SK-N-SH treated with all-trans-retinoic acid at 6 μM for 48 hours (cell line): ENCODE results near the gene ALX1.

Experiments used
- ATAC-seq: fragments of 200-7000 bp; cut with Tn5 transposase; 3 replicates; pipeline ENCODE4 v1.9.1; 2020; ENCODE audit warnings: mild to moderate bottlenecking, moderate library complexity
- ARNTL ChIP-seq: fragments of 450-650 bp; formaldehyde crosslinking; IDR thresholded peaks from 2 replicates; pipeline ENCODE4 v1.5.0; 2020; ENCODE audit warnings: low read depth, mild to moderate bottlenecking, moderate library complexity, borderline replicate concordance
- BACH2 ChIP-seq: fragments of 250-450 bp; sonication (Bioruptor Pico); IDR thresholded peaks from 2 replicates; pipeline ENCODE4 v1.9.0; 2021; ENCODE audit warnings: mild to moderate bottlenecking, borderline replicate concordance
- ESRRG ChIP-seq: fragments of 250-450 bp; sonication (Bioruptor Pico); IDR thresholded peaks from 2 replicates; pipeline ENCODE4 v1.6.1; 2021; ENCODE audit warnings: mild to moderate bottlenecking
- ISL1 ChIP-seq: fragments of 250-450 bp; sonication (Bioruptor Pico); IDR thresholded peaks from 2 replicates; pipeline ENCODE4 v2.1.2; 2022; ENCODE audit warnings: mild to moderate bottlenecking, moderate library complexity
- OSR1 ChIP-seq: fragments of 250-450 bp; sonication (Bioruptor Pico); IDR thresholded peaks from 2 replicates; pipeline ENCODE4 v1.8.0; 2022; ENCODE audit warnings: moderate library complexity, mild to moderate bottlenecking, inconsistent platforms
- RARB ChIP-seq: fragments of 250-450 bp; sonication (Bioruptor Pico); IDR thresholded peaks from 2 replicates; pipeline ENCODE4 v1.8.0; 2021; ENCODE audit warnings: mild to moderate bottlenecking, moderate library complexity
- SNAI2 ChIP-seq: fragments of 250-450 bp; sonication (Bioruptor Pico); IDR thresholded peaks from 2 replicates; pipeline ENCODE4 v1.5.0; 2020; ENCODE audit warnings: mild to moderate bottlenecking, moderate library complexity
- TCF4 ChIP-seq: fragments of 250-450 bp; sonication (Bioruptor Pico); IDR thresholded peaks from 2 replicates; pipeline ENCODE4 v1.8.0; 2021; ENCODE audit warnings: mild to moderate bottlenecking, moderate library complexity, borderline replicate concordance
- TOX ChIP-seq: fragments of 250-450 bp; sonication (Bioruptor Pico); IDR thresholded peaks from 2 replicates; pipeline ENCODE4 v1.8.0; 2021; ENCODE audit warnings: mild to moderate bottlenecking, moderate library complexity, borderline replicate concordance
- ZC3H10 ChIP-seq: fragments of 250-450 bp; sonication (Bioruptor Pico); IDR thresholded peaks from 2 replicates; pipeline ENCODE4 v1.5.1; 2021; ENCODE audit warnings: mild to moderate bottlenecking, moderate library complexity
- ZFP3 ChIP-seq: fragments of 250-450 bp; sonication (Bioruptor Pico); IDR thresholded peaks from 2 replicates; pipeline ENCODE4 v1.5.0; 2020; ENCODE audit warnings: mild to moderate bottlenecking, moderate library complexity
- ZFP30 ChIP-seq: fragments of 450-650 bp; formaldehyde crosslinking; IDR thresholded peaks from 2 replicates; pipeline ENCODE4 v1.5.0; 2022; ENCODE audit warnings: mild to moderate bottlenecking, moderate library complexity
- ZNF565 ChIP-seq: fragments of 450-650 bp; formaldehyde crosslinking; conservative IDR thresholded peaks from 2 replicates; pipeline ENCODE4 v1.5.0; 2020; ENCODE audit warnings: low read depth, mild to moderate bottlenecking, moderate library complexity
- ZNF70 ChIP-seq: fragments of 450-650 bp; formaldehyde crosslinking; IDR thresholded peaks from 2 replicates; pipeline ENCODE4 v1.5.0; 2020; ENCODE audit warnings: mild to moderate bottlenecking, moderate library complexity
- ZNF8 ChIP-seq: fragments of 450-650 bp; formaldehyde crosslinking; IDR thresholded peaks from 2 replicates; pipeline ENCODE4 v1.5.0; 2020; ENCODE audit warnings: mild to moderate bottlenecking, moderate library complexity
- TF ChIP-seq, protein P1 (sequence below): fragments of 250-450 bp; sonication (Bioruptor Pico); IDR thresholded peaks from 2 replicates; pipeline ENCODE4 v1.8.0; 2021; ENCODE audit warnings: low read depth, mild to moderate bottlenecking, moderate library complexity, borderline replicate concordance
- TF ChIP-seq, protein P2 (sequence below): fragments of 250-450 bp; sonication (Bioruptor Pico); IDR thresholded peaks from 2 replicates; pipeline ENCODE4 v1.5.0; 2020; ENCODE audit warnings: mild to moderate bottlenecking, moderate library complexity
- TF ChIP-seq, protein P3 (sequence below): fragments of 250-450 bp; sonication (Bioruptor Pico); IDR thresholded peaks from 2 replicates; pipeline ENCODE4 v1.8.0; 2020; ENCODE audit warnings: mild to moderate bottlenecking, moderate library complexity, borderline replicate concordance
- TF ChIP-seq, protein P4 (sequence below): fragments of 250-450 bp; sonication (Bioruptor Pico); IDR thresholded peaks from 2 replicates; pipeline ENCODE4 v1.5.1; 2020; ENCODE audit warnings: low read depth, mild to moderate bottlenecking, moderate library complexity
- TF ChIP-seq, protein P5 (sequence below): fragments of 250-450 bp; sonication (Bioruptor Pico); IDR thresholded peaks from 2 replicates; pipeline ENCODE4 v1.5.1; 2021; ENCODE audit warnings: mild to moderate bottlenecking, moderate library complexity

Gene ALX1

DNA sequence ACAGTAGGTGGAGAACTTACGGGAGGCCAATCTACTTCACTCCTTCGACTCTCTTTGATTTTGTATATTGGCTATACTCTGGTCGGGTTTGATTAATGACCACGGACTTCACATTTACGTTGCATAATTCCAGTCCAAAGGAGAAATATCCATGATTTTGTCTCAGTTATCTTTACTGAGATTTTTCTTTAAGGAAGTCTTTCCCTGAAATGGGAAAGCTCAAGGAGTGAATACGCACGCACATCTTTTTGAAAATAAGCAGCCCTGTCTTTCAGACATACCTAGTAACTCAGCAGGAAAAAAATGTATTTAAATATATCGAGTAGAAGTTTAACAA is 5.7 kb upstream of the ALX1 start:
- ATAC-seq, result no peak
- TF ChIP-seq ZNF70 (CRISPR knock-in tag), result no peak
- TF ChIP-seq, protein P1, sequence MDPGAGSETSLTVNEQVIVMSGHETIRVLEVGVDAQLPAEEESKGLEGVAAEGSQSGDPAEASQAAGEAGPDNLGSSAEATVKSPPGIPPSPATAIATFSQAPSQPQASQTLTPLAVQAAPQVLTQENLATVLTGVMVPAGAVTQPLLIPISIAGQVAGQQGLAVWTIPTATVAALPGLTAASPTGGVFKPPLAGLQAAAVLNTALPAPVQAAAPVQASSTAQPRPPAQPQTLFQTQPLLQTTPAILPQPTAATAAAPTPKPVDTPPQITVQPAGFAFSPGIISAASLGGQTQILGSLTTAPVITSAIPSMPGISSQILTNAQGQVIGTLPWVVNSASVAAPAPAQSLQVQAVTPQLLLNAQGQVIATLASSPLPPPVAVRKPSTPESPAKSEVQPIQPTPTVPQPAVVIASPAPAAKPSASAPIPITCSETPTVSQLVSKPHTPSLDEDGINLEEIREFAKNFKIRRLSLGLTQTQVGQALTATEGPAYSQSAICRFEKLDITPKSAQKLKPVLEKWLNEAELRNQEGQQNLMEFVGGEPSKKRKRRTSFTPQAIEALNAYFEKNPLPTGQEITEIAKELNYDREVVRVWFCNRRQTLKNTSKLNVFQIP, result no peak
- TF ChIP-seq, protein P2, sequence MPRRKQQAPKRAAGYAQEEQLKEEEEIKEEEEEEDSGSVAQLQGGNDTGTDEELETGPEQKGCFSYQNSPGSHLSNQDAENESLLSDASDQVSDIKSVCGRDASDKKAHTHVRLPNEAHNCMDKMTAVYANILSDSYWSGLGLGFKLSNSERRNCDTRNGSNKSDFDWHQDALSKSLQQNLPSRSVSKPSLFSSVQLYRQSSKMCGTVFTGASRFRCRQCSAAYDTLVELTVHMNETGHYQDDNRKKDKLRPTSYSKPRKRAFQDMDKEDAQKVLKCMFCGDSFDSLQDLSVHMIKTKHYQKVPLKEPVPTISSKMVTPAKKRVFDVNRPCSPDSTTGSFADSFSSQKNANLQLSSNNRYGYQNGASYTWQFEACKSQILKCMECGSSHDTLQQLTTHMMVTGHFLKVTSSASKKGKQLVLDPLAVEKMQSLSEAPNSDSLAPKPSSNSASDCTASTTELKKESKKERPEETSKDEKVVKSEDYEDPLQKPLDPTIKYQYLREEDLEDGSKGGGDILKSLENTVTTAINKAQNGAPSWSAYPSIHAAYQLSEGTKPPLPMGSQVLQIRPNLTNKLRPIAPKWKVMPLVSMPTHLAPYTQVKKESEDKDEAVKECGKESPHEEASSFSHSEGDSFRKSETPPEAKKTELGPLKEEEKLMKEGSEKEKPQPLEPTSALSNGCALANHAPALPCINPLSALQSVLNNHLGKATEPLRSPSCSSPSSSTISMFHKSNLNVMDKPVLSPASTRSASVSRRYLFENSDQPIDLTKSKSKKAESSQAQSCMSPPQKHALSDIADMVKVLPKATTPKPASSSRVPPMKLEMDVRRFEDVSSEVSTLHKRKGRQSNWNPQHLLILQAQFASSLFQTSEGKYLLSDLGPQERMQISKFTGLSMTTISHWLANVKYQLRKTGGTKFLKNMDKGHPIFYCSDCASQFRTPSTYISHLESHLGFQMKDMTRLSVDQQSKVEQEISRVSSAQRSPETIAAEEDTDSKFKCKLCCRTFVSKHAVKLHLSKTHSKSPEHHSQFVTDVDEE (CRISPR knock-in tag), result no peak
- no peak for TF ChIP-seq ZC3H10
- TF ChIP-seq ESRRG, result no peak
- no peak for TF ChIP-seq ZNF8
- TF ChIP-seq ZFP3 (CRISPR knock-in tag), result no peak
- TF ChIP-seq, protein P3, sequence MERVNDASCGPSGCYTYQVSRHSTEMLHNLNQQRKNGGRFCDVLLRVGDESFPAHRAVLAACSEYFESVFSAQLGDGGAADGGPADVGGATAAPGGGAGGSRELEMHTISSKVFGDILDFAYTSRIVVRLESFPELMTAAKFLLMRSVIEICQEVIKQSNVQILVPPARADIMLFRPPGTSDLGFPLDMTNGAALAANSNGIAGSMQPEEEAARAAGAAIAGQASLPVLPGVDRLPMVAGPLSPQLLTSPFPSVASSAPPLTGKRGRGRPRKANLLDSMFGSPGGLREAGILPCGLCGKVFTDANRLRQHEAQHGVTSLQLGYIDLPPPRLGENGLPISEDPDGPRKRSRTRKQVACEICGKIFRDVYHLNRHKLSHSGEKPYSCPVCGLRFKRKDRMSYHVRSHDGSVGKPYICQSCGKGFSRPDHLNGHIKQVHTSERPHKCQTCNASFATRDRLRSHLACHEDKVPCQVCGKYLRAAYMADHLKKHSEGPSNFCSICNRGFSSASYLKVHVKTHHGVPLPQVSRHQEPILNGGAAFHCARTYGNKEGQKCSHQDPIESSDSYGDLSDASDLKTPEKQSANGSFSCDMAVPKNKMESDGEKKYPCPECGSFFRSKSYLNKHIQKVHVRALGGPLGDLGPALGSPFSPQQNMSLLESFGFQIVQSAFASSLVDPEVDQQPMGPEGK (CRISPR knock-in tag), result no peak
- TF ChIP-seq RARB, result no peak
- TF ChIP-seq SNAI2, result no peak
- TF ChIP-seq TOX (CRISPR knock-in tag), result no peak
- TF ChIP-seq BACH2 (CRISPR knock-in tag), result no peak
- TF ChIP-seq, protein P4, sequence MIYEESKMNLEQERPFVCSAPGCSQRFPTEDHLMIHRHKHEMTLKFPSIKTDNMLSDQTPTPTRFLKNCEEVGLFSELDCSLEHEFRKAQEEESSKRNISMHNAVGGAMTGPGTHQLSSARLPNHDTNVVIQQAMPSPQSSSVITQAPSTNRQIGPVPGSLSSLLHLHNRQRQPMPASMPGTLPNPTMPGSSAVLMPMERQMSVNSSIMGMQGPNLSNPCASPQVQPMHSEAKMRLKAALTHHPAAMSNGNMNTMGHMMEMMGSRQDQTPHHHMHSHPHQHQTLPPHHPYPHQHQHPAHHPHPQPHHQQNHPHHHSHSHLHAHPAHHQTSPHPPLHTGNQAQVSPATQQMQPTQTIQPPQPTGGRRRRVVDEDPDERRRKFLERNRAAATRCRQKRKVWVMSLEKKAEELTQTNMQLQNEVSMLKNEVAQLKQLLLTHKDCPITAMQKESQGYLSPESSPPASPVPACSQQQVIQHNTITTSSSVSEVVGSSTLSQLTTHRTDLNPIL (CRISPR knock-in tag), result no peak
- no peak for TF ChIP-seq TCF4 (CRISPR knock-in tag)
- no peak for TF ChIP-seq ZFP30 (CRISPR knock-in tag)
- no peak for TF ChIP-seq ISL1
- TF ChIP-seq, all 23 proteins: peak for 0

DNA sequence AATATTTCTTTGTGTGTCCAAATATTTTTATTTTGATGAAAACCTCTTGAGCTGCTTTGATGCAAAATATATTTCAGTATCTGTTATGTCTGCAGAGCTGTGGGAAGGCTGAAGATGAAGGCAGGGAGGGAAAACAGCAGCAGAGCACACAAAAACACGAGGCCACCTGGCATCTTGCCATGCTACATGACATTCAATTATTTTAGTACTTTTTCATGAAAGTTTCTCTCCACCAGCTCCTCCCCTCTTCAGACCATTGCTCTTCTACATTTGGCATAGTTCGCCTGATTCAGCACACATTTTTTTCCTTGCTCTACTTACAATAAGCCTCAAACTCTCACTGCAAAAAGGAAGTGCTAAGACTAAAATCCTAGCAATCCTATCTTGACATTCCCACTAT is 4.6 kb upstream of the ALX1 start:
- TF ChIP-seq ESRRG, result no peak
- TF ChIP-seq, protein P4 (CRISPR knock-in tag), result no peak
- TF ChIP-seq, protein P3 (CRISPR knock-in tag), result no peak
- no peak for TF ChIP-seq ZNF565
- no peak for TF ChIP-seq ZFP3 (CRISPR knock-in tag)
- no peak for TF ChIP-seq ZNF8
- TF ChIP-seq ISL1, result no peak
- TF ChIP-seq, protein P1, result no peak
- ATAC-seq, result no peak

DNA sequence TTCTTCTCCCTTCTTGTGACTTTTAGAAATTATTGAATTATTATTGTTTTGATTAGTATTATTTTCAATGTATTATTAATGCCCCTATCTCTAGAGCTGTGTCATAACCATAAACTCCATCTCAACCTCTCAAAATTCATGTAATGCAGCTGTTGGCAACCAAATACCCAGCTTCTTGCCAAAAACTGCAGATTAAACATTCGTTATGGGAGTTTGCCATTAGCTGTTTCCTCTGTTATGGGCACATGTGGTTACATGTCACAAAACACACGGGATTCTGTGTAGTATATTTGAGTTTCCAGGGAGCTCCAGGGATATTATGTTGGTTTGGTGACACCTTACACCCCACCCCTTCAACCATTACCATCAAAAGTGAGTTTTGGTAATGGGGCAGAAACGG is 2.8 kb upstream of the ALX1 start:
- TF ChIP-seq OSR1 (CRISPR knock-in tag), result no peak
- TF ChIP-seq RARB, result no peak
- TF ChIP-seq ZNF565, result no peak
- TF ChIP-seq, protein P5, sequence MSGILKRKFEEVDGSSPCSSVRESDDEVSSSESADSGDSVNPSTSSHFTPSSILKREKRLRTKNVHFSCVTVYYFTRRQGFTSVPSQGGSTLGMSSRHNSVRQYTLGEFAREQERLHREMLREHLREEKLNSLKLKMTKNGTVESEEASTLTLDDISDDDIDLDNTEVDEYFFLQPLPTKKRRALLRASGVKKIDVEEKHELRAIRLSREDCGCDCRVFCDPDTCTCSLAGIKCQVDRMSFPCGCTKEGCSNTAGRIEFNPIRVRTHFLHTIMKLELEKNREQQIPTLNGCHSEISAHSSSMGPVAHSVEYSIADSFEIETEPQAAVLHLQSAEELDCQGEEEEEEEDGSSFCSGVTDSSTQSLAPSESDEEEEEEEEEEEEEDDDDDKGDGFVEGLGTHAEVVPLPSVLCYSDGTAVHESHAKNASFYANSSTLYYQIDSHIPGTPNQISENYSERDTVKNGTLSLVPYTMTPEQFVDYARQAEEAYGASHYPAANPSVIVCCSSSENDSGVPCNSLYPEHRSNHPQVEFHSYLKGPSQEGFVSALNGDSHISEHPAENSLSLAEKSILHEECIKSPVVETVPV (CRISPR knock-in tag), result no peak
- no peak for TF ChIP-seq ARNTL
- no peak for TF ChIP-seq TCF4 (CRISPR knock-in tag)
- TF ChIP-seq, protein P1, result no peak
- TF ChIP-seq, all 23 proteins: peak for 0

More for the DNA sequence above, 2.8 kb upstream of the ALX1 start:
- ATAC-seq, result no peak
